Calu3 (cell line): Measurements from ENCODE around the gene SLC1A2. TPM values are rescaled to one million over a fixed set of nuclear protein-coding genes. Genes with fewer than 3 reads are reported as not detected.

Source experiments
- BruUV-seq: library from RNA; stranded (reverse); fragments of 400-500 nt; replicated peaks from 2 replicates; lab custom pipeline; 2021; lab: Mats Ljungman, UMichigan
- CTCF ChIA-PET: fragments of 300-600 bp; sonication (Branson Sonifier 250); formaldehyde crosslinking; loops from one replicate; lab custom pipeline; 2022; ENCODE audit warnings: antibody characterized with exemption; lab: Charles Lee
- DNase-seq: peaks from one replicate; pipeline ENCODE4 v3.0.0; 2022
- H3K27ac Mint-ChIP-seq: one replicate; pipeline ENCODE4 v1.8.0; 2022; ENCODE audit warnings: mixed read lengths; ENCODE audit not compliant: unreplicated experiment
- H3K27me3 Mint-ChIP-seq: one replicate; pipeline ENCODE4 v1.8.0; 2022; ENCODE audit warnings: mixed read lengths; ENCODE audit not compliant: unreplicated experiment
- H3K36me3 Mint-ChIP-seq: one replicate; pipeline ENCODE4 v1.8.0; 2022; ENCODE audit warnings: mild to moderate bottlenecking, moderate library complexity, mixed read lengths; ENCODE audit not compliant: insufficient read depth, unreplicated experiment
- H3K4me1 Mint-ChIP-seq: one replicate; pipeline ENCODE4 v1.8.0; 2022; ENCODE audit warnings: mild to moderate bottlenecking, low read depth, mixed read lengths; ENCODE audit not compliant: unreplicated experiment
- H3K4me3 Mint-ChIP-seq: one replicate; pipeline ENCODE4 v1.8.0; 2022; ENCODE audit warnings: mild to moderate bottlenecking, low read depth, moderate library complexity, mixed read lengths; ENCODE audit not compliant: unreplicated experiment
- H3K9me3 Mint-ChIP-seq: one replicate; pipeline ENCODE4 v1.8.0; 2022; ENCODE audit warnings: low read depth, mixed read lengths; ENCODE audit not compliant: unreplicated experiment
- intact Hi-C: fragments of 100-400 bp; cut with micrococcal nuclease; formaldehyde crosslinking; loops from one replicate; pipeline ENCODE4 v1.10.0; 2022; ENCODE audit not compliant: unreplicated experiment
- total RNA-seq: library from RNA; stranded (reverse); gene quantifications from 2 replicates; pipeline ENCODE4 v1.2.3, GENCODE V29; 2022
- TF ChIP-seq, protein P1 (sequence below): fragments of 200-600 bp; IDR thresholded peaks from one replicate; pipeline ENCODE4 v1.8.0; 2022; ENCODE audit warnings: antibody characterized with exemption; ENCODE audit not compliant: unreplicated experiment

The SLC1A2 gene
- total RNA-seq, 1 experiment from 2014 or later: 0.40 TPM

- H3K9me3 Mint-ChIP-seq: peaks cover 4% of the 10 kb centered on the region
- no peak for DNase-seq
- no peak overlapping the region for H3K4me3 Mint-ChIP-seq
- CTCF ChIA-PET: no interaction called here
- H3K36me3 Mint-ChIP-seq: no peaks in the 10 kb centered on the region
- TF ChIP-seq, protein P1, sequence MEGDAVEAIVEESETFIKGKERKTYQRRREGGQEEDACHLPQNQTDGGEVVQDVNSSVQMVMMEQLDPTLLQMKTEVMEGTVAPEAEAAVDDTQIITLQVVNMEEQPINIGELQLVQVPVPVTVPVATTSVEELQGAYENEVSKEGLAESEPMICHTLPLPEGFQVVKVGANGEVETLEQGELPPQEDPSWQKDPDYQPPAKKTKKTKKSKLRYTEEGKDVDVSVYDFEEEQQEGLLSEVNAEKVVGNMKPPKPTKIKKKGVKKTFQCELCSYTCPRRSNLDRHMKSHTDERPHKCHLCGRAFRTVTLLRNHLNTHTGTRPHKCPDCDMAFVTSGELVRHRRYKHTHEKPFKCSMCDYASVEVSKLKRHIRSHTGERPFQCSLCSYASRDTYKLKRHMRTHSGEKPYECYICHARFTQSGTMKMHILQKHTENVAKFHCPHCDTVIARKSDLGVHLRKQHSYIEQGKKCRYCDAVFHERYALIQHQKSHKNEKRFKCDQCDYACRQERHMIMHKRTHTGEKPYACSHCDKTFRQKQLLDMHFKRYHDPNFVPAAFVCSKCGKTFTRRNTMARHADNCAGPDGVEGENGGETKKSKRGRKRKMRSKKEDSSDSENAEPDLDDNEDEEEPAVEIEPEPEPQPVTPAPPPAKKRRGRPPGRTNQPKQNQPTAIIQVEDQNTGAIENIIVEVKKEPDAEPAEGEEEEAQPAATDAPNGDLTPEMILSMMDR: no peak
- H3K27me3 Mint-ChIP-seq: no peaks in the 10 kb centered on the region
- no peak overlapping the region for H3K27ac Mint-ChIP-seq
- BruUV-seq: no TSS peak
- intact Hi-C loops: no loop called here
- no peaks in the 10 kb centered on the region for H3K4me1 Mint-ChIP-seq
Measured at GRCh38 chr11:35316161-35316560, 103.2 kb downstream of the SLC1A2 start.

GRCh38 chr11:35313760-35314153, 105.6 kb downstream of the SLC1A2 start:
- intact Hi-C loops: no loop called here
- Mint-ChIP-seq H3K27me3 (no peaks in the 10 kb centered on the region), H3K36me3 (no peaks in the 10 kb centered on the region), H3K4me3 (no peak overlapping the region), H3K27ac (no peak overlapping the region), H3K4me1 (no peaks in the 10 kb centered on the region), H3K9me3 (no peaks in the 10 kb centered on the region)
- TF ChIP-seq, protein P1: no peak
- DNase-seq: no peak
- CTCF ChIA-PET: no interaction called here
- BruUV-seq: no TSS peak

DNA sequence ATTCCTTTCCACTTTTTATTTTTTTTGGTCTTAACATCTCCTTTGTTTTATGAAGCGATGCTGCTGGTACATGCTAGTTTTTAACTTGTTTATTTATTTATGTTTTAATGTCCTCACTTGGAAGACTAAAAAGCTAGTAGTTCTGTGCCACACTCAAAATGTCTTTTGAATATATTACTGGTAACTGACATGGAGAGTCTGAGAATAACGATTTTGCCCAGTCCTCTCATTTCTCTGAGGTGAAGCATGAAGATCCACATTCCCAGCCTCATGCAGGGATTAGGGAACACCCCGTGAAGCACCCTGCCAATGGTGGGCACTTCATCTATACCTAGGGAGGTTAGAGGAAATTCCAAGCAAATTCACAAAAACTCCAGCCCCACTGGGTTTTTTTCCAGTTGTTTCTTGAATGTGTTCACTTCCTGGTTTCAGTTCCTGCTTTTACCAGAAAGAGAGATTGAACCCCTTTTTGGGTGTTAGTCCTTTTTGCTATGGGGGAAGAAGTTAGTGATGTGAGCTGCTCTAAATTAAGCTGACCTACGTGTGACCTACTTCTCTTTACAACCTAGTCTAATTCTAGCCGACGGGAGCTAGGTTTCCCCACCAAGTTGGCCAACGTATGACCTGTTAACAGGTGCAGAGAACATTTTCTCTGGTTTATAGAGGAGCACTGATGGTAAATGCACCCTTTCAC, 106.1 kb downstream of the SLC1A2 start:
- CTCF ChIA-PET: no interaction called here
- Mint-ChIP-seq H3K4me1 (no peaks in the 10 kb centered on the region), H3K9me3 (no peaks in the 10 kb centered on the region), H3K4me3 (no peak overlapping the region), H3K27ac (no peak overlapping the region), H3K27me3 (no peaks in the 10 kb centered on the region), H3K36me3 (no peaks in the 10 kb centered on the region)
- TF ChIP-seq, protein P1: no peak
- intact Hi-C loops: no loop called here
- BruUV-seq: no TSS peak
- no peak for DNase-seq

GRCh38 chr11:35311331-35311730, 108.0 kb downstream of the SLC1A2 start:
- CTCF ChIA-PET: no interaction called here
- H3K4me1 Mint-ChIP-seq: no peaks in the 10 kb centered on the region
- no peaks in the 10 kb centered on the region for H3K36me3 Mint-ChIP-seq
- TF ChIP-seq, protein P1: no peak
- H3K4me3 Mint-ChIP-seq: no peak overlapping the region
- H3K27me3 Mint-ChIP-seq: no peaks in the 10 kb centered on the region
- H3K27ac Mint-ChIP-seq: no peak overlapping the region
- no peak for DNase-seq
- no peaks in the 10 kb centered on the region for H3K9me3 Mint-ChIP-seq
- BruUV-seq: no TSS peak
- intact Hi-C loops: no loop called here
